ENCODE results near the gene GATAD2A. TPM values are rescaled to one million over a fixed set of nuclear protein-coding genes. Genes with fewer than 3 reads are reported as not detected.

Gene GATAD2A
- total and polyA plus RNA-seq, 2 of the 13 experiments (the other 11 are each of a cell fraction or from before 2014, with no cell fraction given): 16.8 to 28.6 TPM

GRCh38 chr19:19515642-19516519, 110.4 kb downstream of the GATAD2A start, which contains the start of gene NDUFA13 (continued):
- peak; percentile 37; the same call in 1 of the 2 replicates for TF ChIP-seq MLXIP (CRISPR knock-in tag; IDR thresholded peaks at IDR 0.05; ENCODE audit: borderline replicate concordance)
- no peak for TF ChIP-seq ZNF253 (CRISPR knock-in tag; IDR thresholded peaks at IDR 0.05; ENCODE audit: borderline replicate concordance)
- no peak for TF ChIP-seq NKX3-1 (CRISPR knock-in tag; IDR thresholded peaks at IDR 0.05)
- peak; percentile 95 for TF ChIP-seq NR2C2 (CRISPR knock-in tag; IDR thresholded peaks at IDR 0.05; ENCODE audit: borderline replicate concordance)
- TF ChIP-seq NR2F2 (IDR thresholded peaks at IDR 0.05; ENCODE audit: borderline replicate concordance, low read depth): no peak
- TF ChIP-seq KDM5A (IDR thresholded peaks at IDR 0.05; ENCODE audit: borderline replicate concordance, low read length): peak; percentile 86; the same call in 1 of the 2 replicates
- peak; percentile 63; the same call in 1 of the 2 replicates for TF ChIP-seq MTA1 (CRISPR knock-in tag; IDR thresholded peaks at IDR 0.05; ENCODE audit: borderline replicate concordance)
- no peak for TF ChIP-seq CHD4 (IDR thresholded peaks at IDR 0.05; ENCODE audit: borderline replicate concordance, low read length)
- peak; percentile 68; the same call in 1 of the 2 replicates for TF ChIP-seq ARNT2 (CRISPR knock-in tag; IDR thresholded peaks at IDR 0.05; ENCODE audit: low read depth)
- TF ChIP-seq ATF3 (CRISPR knock-in tag; IDR thresholded peaks at IDR 0.05): 0 out of 2 replicates have a peak, but pooled peaks have one; percentile 34
- TF ChIP-seq RARA (CRISPR knock-in tag; IDR thresholded peaks at IDR 0.05): peak; percentile 24; the same call in 1 of the 2 replicates
- TF ChIP-seq ZNF510 (CRISPR knock-in tag; IDR thresholded peaks at IDR 0.05; ENCODE audit: low read depth): peak; percentile 95; the same call in 1 of the 2 replicates
- peak; percentile 98 for TF ChIP-seq SAP130 (CRISPR knock-in tag; IDR thresholded peaks at IDR 0.05; ENCODE audit: low read depth)
- TF ChIP-seq GATAD1 (CRISPR knock-in tag; IDR thresholded peaks at IDR 0.05): peak; percentile 91
- TF ChIP-seq ZNF263 (CRISPR knock-in tag; IDR thresholded peaks at IDR 0.05): peak; percentile 45; the same call in 1 of the 2 replicates
- TF ChIP-seq MXD4 (CRISPR knock-in tag; IDR thresholded peaks at IDR 0.05): no peak; the same call in 1 of the 2 replicates
- TF ChIP-seq ZNF317 (CRISPR knock-in tag; IDR thresholded peaks at IDR 0.05): peak; percentile 22; the same call in 1 of the 2 replicates
- no peak for TF ChIP-seq GTF3A (CRISPR knock-in tag; conservative IDR thresholded peaks at IDR 0.05)
- no peak for TF ChIP-seq BCLAF1 (IDR thresholded peaks at IDR 0.05)
- TF ChIP-seq RXRB (CRISPR knock-in tag; IDR thresholded peaks at IDR 0.05; ENCODE audit: borderline replicate concordance): peak; percentile 37; the same call in 1 of the 2 replicates
- no peak for TF ChIP-seq MZF1 (CRISPR knock-in tag; IDR thresholded peaks at IDR 0.05; ENCODE audit: borderline replicate concordance)
- TF ChIP-seq ZSCAN30 (CRISPR knock-in tag; IDR thresholded peaks at IDR 0.05): 0 out of 2 replicates have a peak, but pooled peaks have one; percentile 58
- no peak for TF ChIP-seq DBP (CRISPR knock-in tag; IDR thresholded peaks at IDR 0.05; ENCODE audit: not compliant biosample characterization)
